HG03095 (cell line): Measurements from ENCODE around the gene TFPT.

Source experiments
- ATAC-seq: cut with Tn5 transposase; IDR thresholded peaks from one replicate; pipeline ENCODE4 v1.9.1; 2021; ENCODE audit warnings: moderate library complexity; ENCODE audit not compliant: unreplicated experiment

Gene TFPT

DNA sequence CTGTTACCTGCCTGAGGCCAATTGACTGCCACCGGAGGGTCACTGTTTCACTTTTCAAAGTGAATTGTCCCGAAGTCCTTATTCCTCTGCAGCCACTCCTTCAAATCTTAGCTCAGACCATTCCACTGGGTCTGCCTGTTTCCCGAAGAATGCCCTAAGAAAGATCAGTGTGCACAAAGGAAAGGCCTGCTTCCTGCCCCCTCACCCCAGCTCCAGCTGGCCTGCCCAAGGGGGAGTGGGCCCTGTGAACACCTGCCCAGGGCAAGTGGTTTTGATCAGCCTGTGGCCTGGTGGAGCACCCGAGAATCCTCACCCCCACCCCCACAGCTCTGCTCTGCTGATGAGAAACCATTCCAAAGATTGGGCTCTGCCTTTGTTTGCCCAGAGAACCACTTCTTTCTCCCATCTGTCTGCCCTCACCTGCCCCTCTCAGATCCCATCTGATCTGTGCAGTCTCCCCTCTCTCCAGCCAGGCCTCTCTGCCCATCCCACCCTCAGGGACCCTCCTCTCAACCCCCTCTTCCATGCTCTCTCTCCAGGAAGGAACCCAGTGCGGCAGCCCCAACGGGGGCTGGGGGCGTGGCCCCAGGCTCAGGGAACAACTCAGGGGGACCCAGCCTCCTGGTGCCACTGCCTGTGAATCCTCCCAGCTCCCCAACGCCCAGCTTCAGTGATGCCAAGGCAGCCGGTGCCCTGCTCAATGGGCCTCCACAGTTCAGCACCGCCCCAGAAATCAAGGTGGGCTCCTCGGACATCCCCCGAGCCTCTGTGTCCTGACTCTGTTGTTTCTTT, 33.8 kb upstream of the TFPT start:
- ATAC-seq, result no peak

DNA sequence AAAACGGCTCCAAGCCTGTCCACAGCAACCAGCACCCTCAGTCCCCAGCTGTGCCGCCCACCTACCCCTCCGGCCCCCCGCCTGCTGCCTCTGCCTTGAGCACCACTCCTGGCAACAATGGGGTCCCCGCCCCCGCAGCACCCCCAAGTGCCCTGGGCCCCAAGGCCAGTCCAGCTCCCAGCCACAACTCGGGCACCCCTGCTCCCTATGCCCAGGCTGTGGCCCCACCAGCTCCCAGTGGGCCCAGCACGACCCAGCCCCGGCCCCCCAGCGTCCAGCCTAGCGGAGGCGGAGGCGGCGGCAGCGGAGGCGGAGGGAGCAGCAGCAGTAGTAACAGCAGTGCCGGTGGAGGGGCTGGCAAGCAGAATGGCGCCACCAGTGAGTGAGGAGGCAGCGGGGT, 32.7 kb upstream of the TFPT start:
- ATAC-seq, result no peak

DNA sequence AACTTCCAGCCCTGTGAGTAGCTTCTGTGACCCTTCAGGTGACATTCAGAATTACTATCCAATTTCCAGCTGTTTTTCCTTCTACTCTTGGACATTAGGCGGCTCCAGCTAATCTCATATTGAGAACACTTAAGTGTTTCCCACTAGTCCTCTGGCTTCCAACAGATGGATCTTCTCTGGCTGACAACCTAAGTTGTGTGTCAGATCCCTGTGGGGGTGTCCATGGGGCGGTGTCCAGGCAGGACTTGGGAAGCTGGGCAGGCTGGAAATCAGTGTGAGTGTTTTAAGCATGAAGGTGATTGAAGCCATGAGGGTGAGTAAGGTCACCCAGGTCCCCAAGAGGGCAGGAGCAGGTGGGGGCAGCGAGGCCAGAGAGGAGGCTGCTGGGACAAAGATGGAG, 32.2 kb upstream of the TFPT start:
- no peak for ATAC-seq

DNA sequence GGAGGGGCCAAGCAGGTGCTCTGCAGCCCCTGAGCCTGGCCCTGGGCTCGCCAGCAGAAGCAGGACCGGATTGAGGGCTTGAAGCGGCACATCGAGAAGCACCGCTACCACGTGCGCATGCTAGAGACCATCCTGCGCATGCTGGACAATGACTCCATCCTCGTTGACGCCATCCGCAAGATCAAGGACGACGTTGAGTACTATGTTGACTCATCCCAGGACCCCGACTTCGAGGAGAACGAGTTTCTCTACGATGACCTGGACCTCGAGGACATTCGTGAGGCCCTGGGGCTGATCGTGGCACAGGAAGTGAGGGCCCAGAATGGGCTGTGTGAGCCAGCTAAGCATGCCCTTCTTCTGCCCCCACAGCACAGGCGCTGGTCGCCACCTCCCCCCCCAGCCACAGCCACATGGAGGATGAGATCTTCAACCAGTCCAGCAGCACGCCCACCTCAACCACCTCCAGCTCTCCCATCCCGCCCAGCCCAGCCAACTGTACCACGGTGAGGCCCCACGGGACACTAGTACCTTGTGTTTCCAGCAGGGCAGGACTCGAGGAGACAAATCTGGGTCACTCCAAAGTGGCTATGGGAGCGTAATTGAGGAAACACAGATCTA, 30.2 kb upstream of the TFPT start:
- no peak for ATAC-seq

DNA sequence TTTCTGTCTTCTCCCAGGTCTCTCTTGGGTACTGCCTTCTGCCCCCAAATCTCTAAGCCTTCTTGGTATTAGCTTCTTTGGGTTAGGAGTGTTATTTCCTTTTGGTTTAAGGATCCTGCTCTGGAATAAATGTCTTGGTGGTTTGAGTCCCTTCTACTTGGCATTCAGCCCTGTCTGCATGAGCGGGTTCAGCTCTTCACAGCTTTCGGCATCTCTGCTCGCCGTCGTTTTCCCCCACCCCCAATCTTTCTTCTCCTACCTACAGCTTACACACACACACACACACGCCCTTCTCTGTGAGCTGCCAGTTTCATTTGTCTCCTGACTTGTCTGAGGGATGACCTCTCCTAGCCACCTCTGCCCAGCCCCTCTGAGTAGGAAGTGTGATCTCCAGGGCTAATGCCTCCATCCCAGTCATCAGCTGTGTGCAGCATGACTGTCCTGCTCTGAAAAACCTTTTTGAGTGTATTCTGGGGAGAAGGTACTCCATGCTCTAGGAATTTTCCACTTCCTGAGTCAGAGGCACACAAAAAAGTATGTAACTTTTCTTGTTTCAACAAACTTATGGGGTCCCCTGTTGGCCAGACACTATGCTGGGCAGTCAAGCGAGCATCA, 26.8 kb upstream of the TFPT start:
- no peak for ATAC-seq

DNA sequence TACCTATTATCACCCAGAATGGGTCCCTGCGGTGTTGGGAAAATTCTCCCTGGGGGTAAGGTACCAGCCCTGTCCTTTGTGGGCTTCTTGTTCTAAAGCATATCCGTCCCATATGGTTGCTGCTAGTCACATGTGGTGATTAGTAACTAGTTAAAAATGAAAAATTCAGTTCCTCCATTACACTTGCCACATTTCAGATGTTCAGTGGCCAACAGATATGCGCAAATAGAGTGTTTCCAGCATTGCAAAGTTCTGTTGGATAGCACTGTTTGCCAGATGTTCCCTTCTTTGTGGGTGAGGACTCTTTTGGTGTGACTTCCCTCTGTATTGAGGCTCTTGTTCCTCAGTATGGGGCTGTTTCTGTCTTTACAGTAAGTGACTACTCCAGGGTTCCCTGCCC, 25.9 kb upstream of the TFPT start:
- no peak for ATAC-seq

DNA sequence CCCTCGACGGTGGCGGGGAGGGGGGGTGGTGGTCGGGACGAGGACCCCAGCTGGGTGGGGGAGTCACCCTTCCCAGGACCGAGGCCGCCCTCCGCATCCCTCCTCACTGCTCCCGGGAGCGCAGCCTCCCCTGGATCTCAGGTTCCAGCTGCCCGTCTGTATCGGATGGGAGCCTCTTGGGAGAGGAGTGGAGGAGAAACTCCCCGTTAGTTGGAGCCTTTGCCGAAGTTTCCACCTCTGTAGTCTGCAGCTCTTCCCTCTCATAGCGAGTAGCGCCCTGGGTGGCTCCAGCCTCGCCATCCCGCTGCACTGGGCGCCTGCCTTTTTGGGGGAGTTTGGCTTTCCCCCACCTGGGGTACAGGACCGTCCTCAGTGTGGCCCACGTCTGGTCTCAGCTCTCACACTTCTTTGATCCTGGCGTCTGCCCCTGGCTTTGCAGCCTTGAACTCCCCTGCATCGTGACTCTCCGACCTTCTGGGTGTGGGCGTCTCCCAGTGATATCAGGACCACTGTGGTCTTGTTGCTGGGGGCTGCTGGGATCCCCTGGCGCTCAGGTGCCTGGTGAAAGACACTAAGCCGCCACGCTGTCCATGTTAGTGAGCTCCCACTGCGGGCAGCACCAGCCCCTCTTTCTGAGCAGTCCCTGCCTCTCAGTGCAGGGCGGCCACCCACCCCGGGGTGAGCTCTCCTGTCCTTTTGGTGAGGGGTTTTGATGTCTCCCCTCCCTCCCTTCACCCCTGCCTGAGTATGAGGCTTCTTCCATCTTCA, 23.2 kb upstream of the TFPT start:
- no peak for ATAC-seq

DNA sequence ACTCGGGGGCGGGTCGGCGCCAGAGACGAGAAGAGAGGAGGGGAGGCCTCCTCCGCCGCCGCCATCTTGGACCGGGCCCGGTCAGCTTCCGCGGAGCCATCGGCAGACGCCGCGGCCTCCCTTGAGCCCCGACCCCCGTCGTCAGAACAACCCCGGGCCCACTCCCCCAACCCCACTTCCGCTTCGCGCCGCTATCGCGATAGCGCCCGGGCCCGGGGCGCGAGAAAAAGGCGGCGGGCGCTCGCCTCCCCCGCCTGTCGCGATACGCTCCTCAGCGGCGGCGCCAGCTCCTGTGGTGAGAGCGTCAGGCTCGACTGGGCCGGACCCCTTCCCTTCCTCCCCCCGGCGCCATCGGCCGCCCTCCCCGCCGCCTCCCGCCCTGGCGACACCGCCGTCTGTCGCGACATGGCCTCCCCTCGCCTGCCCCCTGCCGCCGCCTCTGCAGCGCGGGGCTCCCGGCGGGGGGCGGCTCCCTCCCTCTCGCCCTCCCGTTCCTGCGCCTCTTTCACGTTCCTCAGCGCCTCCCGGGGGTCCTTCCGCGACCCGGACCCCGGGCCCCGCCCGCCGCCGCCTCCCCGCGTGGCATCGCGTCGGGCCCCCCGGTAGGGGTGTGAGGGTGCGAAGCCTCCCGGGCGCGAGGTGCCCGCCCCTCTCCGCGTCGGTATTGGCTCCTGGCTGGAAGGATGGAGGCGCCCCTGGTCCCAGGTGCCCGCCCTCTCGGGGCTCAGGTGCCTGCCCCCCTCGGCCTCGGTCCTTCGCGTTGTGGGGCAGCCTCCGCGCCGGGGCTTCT, 22.4 kb upstream of the TFPT start, which contains the start of gene CNOT3:
Gene CNOT3, plus strand, starts transcription at position 64 of the 790 bp plus-strand sequence. CDS start 5,217 bp downstream, outside the sequence.
- no peak for ATAC-seq

DNA sequence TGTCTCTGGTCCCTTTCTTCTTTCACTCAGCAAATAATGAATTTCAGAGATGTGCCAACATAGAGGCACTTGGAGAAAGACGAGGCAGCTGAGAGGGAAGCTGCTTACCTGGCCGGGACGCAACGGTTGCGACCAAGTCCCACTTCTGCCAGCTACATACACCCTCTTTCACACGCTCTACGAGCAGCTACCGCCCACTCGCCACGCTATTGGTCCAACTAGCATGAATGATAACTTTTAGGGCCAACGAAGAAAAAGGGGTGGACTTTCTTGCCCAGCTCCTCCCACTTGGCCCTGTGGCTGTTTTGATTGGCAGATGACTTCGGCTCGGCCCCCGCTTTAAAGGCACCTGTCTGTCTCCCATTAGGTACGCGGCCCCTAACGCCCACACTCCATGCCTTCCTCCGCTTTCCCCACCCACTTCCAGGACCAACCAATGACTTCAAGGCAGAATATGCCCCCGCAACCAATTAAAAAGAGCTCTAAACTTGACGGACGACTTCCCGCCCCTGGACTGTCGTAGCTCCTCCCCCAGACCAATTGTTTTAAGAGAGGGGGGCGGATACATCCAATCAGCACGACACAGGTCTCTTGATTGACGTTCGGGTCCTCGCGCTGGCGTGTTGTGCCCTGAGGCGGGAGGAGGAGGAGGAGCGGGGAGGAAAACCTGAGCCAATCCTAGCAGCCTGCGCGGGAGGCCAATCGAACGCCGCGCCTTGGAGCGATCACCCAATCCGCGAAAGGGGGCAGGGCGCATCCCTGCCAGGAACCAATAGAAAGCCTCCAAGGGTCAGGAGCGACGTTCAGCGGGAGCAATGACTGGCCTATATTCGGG, 21.6 kb upstream of the TFPT start:
- ATAC-seq, result peak; percentile 72

DNA sequence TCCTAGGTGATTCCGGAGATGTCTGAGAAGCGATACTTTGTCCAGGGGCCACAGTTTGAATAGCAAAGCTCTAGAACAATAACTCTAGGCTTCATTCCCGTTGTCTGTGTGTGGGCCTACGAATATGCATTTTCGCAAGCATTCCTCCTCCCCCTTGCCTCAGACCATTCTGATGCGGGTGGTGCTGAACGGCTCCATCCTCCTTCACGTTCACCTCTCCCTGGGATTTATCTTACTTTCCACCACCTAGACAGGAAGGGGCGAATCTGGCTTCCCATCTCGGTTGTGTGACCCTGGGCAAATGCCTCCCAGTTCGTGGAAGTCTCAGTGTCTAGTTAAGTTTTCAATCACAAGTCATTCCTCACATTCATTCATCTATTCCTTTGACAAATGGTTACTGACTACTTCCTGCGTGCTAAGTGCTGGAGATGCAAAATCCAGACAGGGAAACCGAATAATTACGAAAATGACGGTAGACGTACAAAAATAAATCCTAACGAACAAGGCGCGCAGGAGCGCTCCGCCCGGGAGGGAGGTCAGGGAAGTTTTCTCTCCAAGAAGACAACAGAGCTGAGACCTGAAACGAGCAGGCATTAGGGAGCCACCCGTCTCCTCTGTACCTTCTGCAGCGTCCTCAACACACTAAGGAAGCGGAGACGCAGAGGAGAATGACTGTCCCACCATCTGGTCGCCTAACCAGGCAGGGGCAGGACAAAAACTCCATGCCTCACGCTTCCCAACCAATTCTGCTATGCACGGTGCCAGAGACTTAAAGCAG, 20.8 kb upstream of the TFPT start:
- no peak for ATAC-seq

DNA sequence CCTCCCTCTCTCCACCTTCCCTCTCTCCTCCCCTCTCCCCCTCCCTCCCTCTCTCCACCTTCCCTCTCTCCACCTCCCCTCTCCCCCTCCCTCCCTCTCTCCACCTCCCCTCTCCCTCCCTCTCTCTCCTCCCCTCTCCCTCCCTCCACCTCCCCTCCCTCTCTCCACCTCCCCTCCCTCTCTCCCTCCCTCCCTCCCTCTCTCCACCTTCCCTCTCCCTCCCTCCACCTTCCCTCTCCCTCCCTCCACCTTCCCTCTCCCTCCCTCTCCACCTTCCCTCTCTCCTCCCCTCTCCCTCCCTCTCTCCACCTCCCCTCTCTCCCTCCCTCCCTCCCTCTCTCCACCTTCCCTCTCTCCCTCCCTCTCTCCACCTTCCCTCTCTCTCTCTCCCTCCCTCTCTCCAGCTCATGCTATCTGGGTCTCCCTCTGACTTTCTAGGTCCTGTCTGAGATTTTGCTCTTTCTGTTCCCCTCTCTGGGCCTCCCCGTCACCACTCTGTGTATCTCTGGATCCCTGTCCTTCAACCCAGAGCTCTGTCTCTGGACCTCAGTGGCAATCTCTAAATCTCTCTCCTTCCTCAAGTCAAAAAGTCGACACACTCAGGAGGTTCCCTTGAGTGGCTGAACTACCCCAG, 18.6 kb upstream of the TFPT start:
- no peak for ATAC-seq

DNA sequence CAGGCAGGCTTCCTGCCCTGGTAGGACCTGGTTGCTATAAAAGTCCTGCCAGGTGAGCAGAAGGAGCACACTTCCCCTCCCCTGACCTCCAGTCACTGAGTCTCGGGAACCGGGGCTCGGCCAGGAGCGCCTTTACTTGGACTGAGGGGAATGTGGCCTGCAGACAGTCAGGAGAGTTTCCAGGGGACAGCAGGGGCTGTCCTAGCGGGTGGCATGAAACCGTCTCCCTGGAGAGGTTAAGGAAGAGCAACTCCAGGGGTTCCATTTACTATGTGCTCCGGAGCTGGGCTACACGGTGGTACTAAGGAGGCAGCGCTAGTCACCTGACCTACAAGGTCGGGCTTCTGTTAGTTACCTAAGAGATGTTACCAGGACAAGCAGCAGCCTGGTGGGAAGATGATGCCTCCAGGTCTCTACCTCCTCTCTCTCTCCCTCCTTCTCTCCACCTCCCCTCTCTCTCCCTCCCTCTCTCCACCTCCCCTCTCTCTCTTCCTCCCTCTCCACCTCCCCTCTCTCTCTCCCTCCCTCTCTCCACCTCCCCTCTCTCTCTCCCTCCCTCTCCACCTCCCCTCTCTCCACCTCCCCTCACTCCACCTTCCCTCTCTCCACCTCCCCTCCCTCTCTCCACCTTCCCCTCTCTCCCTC, 18.0 kb upstream of the TFPT start:
- no peak for ATAC-seq

DNA sequence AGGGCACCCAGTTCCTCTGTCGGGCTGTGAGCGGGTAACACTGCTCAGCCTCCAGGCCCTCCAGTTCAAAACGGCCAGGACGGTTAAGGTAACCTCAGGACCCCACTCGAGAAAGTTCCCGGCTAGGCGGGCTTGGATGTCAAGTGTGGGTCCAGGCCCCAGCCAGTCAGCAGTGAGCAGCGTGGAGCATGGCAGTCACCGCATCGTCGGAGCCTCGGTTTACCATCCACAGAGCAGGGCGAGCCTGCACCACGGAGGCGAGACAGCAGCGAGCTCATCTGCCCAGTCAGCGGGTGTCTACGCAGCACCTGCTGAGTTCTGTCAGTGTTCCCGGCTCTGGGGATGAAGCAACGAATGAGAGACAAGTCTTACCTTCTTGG, 14.2 kb upstream of the TFPT start:
- no peak for ATAC-seq

DNA sequence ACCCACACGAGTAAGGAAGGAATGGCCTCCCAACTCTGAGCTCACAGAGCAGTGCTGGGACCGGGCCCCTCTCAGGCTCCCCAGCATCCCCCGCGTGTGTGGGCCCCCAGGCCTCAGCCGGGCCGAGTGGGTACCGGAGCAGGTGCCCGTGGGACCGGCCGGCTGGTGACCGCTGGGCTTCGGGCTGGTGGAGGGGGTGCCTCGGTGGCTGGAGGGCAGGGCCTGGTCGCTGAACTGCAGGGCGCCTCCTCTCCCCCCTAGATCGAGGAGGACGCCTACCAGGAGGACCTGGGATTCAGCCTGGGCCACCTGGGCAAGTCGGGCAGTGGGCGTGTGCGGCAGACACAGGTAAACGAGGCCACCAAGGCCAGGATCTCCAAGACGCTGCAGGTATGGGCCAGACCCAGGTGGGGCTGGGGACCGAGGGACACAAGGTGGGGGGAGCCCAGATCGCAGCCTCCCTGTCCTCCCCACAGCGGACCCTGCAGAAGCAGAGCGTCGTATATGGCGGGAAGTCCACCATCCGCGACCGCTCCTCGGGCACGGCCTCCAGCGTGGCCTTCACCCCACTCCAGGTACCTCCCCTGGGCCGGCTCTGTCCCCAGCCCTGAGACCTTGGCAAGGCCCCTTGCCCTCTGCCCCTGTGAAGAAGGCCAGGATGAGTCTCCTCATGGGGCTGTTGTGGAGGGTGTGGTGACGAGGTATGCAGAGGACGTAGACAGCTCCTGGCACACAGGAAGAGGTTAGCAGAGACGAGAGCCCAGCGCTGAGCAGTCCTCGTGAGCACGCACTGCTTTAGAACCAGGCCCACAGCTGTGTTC, 13.5 kb upstream of the TFPT start:
- no peak for ATAC-seq

DNA sequence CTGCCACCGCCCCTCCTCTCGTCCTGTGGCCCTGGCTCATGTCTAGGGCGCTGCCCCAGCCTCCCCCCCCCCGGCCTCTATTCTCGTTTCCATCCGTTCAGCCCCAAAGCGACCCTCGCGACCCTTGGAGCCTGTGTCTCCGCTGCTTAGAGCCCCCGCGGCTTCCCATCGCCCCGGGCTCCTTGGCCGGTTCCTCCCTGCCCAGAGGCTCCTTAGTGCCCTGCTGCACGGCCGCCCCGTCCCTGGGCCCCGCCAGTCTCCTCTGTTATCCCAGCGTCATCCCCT, 12.9 kb upstream of the TFPT start:
- ATAC-seq, result no peak

DNA sequence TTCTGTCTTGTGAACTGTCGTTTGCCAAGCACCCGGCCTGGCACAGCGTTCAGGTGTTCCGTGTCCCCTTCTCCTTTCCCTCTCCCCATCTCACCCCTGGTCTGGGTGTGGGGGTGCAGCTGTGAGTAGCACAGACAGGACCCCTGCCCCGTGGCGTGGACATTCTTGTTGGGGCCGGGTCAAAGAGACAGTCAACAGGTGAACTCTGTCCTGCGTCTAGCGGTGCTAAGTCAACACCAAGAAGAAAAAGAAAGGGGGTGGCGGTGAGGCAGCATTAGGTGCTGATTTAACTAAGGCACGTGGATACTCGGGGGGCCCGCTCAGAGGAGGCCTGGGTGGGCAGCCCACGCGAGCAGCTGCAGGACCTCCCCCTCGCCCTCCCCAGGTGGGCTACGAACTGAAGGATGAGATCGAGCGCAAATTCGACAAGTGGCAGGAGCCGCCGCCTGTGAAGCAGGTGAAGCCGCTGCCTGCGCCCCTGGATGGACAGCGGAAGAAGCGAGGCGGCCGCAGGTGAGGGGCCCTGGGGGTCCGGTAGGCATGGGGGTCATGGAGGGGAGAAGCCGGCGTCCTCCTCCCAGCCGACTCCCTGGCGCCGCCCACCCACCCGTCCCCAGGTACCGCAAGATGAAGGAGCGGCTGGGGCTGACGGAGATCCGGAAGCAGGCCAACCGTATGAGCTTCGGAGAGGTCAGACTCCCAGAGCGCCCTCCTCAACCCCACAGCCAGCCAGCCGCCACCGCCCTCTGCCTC, 12.4 kb upstream of the TFPT start:
- no peak for ATAC-seq

DNA sequence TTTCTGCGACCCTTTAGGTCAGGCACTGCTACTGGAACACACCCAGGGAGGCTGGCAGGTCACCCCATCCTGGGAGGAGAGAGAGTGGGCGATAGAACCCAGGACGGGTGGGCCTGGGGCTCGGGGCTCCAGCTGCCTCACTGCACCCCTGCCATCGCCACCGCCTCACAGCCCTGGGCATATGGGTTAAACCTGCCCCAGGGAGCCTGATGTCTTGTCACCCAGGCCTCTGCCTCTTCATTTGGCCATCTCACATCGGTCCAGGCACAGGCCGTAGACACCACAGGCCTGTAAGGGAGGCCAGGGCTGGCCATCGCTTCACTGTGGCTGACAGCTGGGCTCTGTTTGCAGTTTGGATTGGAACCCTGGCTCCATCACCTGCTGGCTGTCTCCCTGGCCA, 10.3 kb upstream of the TFPT start:
- ATAC-seq, result no peak
